ENCODE results near the gene TRPM8.

TRPM8 gene

DNA sequence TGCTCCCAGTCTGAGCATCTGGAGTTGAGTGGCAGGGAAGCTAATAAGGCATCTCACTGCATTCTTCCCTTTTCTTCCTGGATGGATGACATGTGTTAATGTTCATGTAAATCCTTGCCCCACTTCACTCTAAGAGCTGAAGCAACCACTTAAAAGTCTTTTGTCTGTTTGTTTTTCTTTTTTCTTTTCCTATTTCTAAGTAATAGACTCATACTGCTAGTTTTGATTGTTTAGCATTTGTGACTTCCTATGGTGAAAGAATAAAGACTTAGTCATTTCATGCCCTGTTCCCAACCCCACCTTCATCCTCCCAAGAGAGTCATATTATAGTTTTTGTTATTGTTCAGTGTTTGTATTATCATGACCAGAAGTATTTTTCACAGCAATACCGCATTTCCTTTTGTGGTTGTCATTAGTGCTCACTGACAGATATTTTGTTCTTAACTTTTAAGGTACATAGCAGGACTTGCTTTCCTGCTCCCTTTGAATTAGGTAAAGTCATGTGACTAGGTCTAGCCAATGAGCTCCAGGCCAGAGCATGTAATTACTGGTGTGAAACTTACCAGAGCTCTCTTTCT, 115.2 kb downstream of the TRPM8 start:
- Histone ChIP-seq H3K4me2 (ENCODE audit: low read length) (no peak overlapping the region), H3K9ac (no peak overlapping the region), H2AFZ (no peak overlapping the region), H3K27me3 (ENCODE audit: control insufficient read depth, insufficient read depth, low read length) (no peaks in the 10 kb centered on the region), H3K79me2 (no peaks in the 10 kb centered on the region), H3K4me1 (no peaks in the 10 kb centered on the region), H3K36me3 (ENCODE audit: control insufficient read depth, insufficient read depth, low read length) (no peaks in the 10 kb centered on the region), H3K9me3 (ENCODE audit: control insufficient read depth, low read length) (no peaks in the 10 kb centered on the region), H3K27ac (no peak overlapping the region), H3K4me3 (ENCODE audit: low read depth, low read length) (no peak overlapping the region)
- TF ChIP-seq, protein P1, sequence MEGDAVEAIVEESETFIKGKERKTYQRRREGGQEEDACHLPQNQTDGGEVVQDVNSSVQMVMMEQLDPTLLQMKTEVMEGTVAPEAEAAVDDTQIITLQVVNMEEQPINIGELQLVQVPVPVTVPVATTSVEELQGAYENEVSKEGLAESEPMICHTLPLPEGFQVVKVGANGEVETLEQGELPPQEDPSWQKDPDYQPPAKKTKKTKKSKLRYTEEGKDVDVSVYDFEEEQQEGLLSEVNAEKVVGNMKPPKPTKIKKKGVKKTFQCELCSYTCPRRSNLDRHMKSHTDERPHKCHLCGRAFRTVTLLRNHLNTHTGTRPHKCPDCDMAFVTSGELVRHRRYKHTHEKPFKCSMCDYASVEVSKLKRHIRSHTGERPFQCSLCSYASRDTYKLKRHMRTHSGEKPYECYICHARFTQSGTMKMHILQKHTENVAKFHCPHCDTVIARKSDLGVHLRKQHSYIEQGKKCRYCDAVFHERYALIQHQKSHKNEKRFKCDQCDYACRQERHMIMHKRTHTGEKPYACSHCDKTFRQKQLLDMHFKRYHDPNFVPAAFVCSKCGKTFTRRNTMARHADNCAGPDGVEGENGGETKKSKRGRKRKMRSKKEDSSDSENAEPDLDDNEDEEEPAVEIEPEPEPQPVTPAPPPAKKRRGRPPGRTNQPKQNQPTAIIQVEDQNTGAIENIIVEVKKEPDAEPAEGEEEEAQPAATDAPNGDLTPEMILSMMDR (IDR thresholded peaks at IDR 0.05): no peak

DNA sequence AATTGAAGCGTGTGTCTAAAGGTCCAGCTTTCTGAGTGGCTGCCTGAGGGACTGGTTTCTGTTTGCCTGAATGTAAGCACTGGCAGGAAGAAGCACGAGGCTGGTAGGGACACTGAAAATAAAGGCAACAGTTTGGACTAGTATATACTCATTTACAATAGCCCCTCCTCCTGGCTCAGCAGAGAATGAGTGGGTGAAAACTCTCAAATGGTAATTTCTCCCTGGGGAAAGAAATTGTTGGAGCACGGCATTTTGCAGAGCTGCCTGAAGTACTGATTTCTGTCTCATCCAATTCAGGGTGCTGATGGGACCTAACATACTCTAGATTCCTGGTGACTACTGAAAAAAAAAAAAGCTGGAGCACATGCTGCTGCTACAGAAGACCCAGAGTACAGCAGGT, 116.0 kb downstream of the TRPM8 start:
- Histone ChIP-seq H3K4me2 (ENCODE audit: low read length) (no peak overlapping the region), H3K27me3 (ENCODE audit: control insufficient read depth, insufficient read depth, low read length) (no peaks in the 10 kb centered on the region), H3K4me1 (no peaks in the 10 kb centered on the region), H3K4me3 (ENCODE audit: low read depth, low read length) (no peak overlapping the region), H2AFZ (no peak overlapping the region), H3K79me2 (no peaks in the 10 kb centered on the region), H3K27ac (no peak overlapping the region), H3K36me3 (ENCODE audit: control insufficient read depth, insufficient read depth, low read length) (no peaks in the 10 kb centered on the region), H3K9me3 (ENCODE audit: control insufficient read depth, low read length) (no peaks in the 10 kb centered on the region), H3K9ac (no peak overlapping the region)
- TF ChIP-seq, protein P1 (IDR thresholded peaks at IDR 0.05): no peak

GRCh38 chr2:234033885-234034284, 116.7 kb downstream of the TRPM8 start:
- Histone ChIP-seq H3K4me2 (ENCODE audit: low read length) (no peak overlapping the region), H3K9ac (no peak overlapping the region), H2AFZ (no peak overlapping the region), H3K79me2 (no peaks in the 10 kb centered on the region), H3K4me3 (ENCODE audit: low read depth, low read length) (no peak overlapping the region), H3K27ac (no peak overlapping the region), H3K4me1 (no peaks in the 10 kb centered on the region), H3K36me3 (ENCODE audit: control insufficient read depth, insufficient read depth, low read length) (no peaks in the 10 kb centered on the region), H3K27me3 (ENCODE audit: control insufficient read depth, insufficient read depth, low read length) (no peaks in the 10 kb centered on the region), H3K9me3 (ENCODE audit: control insufficient read depth, low read length) (no peaks in the 10 kb centered on the region)
- TF ChIP-seq, protein P1 (IDR thresholded peaks at IDR 0.05): no peak

- Histone ChIP-seq H3K4me1 (no peaks in the 10 kb centered on the region), H3K9ac (no peak overlapping the region), H3K4me2 (ENCODE audit: low read length) (no peak overlapping the region), H3K27ac (no peak overlapping the region), H3K4me3 (ENCODE audit: low read depth, low read length) (no peak overlapping the region), H2AFZ (no peak overlapping the region), H3K27me3 (ENCODE audit: control insufficient read depth, insufficient read depth, low read length) (no peaks in the 10 kb centered on the region), H3K36me3 (ENCODE audit: control insufficient read depth, insufficient read depth, low read length) (no peaks in the 10 kb centered on the region), H3K79me2 (no peaks in the 10 kb centered on the region), H3K9me3 (ENCODE audit: control insufficient read depth, low read length) (no peaks in the 10 kb centered on the region)
- TF ChIP-seq, protein P1 (IDR thresholded peaks at IDR 0.05): no peak
These were observed 121.1 kb downstream of the TRPM8 start for GRCh38 chr2:234038076-234038802.

GRCh38 chr2:234044157-234044556, 127.0 kb downstream of the TRPM8 start:
- Histone ChIP-seq H3K4me1 (no peaks in the 10 kb centered on the region), H3K27ac (no peak overlapping the region), H3K4me2 (ENCODE audit: low read length) (no peak overlapping the region), H3K4me3 (ENCODE audit: low read depth, low read length) (no peak overlapping the region), H3K9ac (no peak overlapping the region), H2AFZ (no peak overlapping the region), H3K36me3 (ENCODE audit: control insufficient read depth, insufficient read depth, low read length) (no peaks in the 10 kb centered on the region), H3K79me2 (no peaks in the 10 kb centered on the region), H3K9me3 (ENCODE audit: control insufficient read depth, low read length) (no peaks in the 10 kb centered on the region), H3K27me3 (ENCODE audit: control insufficient read depth, insufficient read depth, low read length) (no peaks in the 10 kb centered on the region)
- TF ChIP-seq, protein P1 (IDR thresholded peaks at IDR 0.05): no peak

All from parathyroid adenoma (tissue), 2 donors.